NCI-H226 (cell line): Measurements from ENCODE around the gene BLZF1.
A peak's percentile ranks its signal among the peaks of the same experiment; 100 is the strongest.
"Not testable (repeated sequence)": the region's sequence is repeated elsewhere in the genome, so short reads cannot be mapped to it uniquely, and the experiment has no call there.

Source experiments
- DNase-seq: peaks from one replicate; pipeline ENCODE4 v3.0.0-alpha.2; 2015

BLZF1 gene

GRCh38 chr1:169367686-169368405, at the start of gene BLZF1, which contains the start of gene NME7:
Gene BLZF1 (plus strand): TSS chr1:169368195. CDS start chr1:169369523, 1,328 bp downstream.
Gene NME7 (minus strand): TSS chr1:169367797. CDS start chr1:169367710, 87 bp downstream.
- peak; percentile 98 for DNase-seq

DNA sequence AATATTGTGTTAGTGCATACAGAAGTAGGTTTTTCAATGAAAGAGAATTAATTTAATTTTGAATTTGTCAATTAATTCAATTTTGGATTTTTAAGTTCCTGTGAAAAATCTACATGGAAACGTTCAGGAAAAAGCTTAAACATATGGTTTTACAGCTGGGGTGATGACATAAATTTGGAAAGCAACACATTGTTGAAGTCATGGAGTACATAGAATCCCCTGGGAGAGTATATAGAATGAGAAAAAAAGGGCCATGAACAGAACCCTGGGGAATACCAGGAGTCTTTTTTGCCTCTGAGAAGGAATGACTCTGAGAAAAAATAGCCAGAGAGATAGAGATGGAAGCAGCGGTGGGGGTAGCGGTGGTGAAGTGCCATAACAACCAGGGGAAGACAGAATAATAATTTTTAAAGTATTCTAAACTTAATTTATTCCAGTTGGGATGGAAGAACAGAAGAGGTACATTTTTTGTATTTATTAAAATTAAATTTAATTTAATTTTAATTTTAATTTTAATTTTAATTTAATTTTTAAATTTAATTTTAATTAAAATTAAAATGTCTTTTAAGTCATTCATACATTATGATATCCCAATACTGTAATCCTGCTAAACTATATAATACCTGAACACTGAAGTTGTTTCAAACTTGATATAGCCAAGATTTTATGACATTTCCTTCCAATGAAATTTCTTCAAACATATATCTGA, 49.3 kb upstream of the BLZF1 start:
- DNase-seq = no peak

DNA sequence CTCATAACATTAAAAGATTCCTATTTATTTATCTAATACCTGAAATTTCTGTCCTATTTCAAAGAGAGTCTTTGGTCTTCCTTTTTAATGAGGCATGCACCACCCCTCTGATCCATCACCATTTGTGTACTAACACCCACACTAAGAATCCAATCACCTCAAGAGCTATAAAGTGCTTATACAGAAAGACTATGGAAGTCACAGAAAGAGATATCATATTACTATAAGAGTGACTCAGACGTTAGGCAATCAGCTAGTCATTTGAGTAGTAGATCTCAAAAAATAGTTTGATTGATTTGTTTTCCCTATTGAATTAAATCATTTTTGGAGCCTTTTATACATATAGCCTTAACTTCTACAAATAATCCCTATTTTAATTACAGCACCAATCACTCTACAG, 46.5 kb upstream of the BLZF1 start:
- peak; percentile 44 for DNase-seq

GRCh38 chr1:169322138-169322537, 45.9 kb upstream of the BLZF1 start:
- DNase-seq = no peak

DNA sequence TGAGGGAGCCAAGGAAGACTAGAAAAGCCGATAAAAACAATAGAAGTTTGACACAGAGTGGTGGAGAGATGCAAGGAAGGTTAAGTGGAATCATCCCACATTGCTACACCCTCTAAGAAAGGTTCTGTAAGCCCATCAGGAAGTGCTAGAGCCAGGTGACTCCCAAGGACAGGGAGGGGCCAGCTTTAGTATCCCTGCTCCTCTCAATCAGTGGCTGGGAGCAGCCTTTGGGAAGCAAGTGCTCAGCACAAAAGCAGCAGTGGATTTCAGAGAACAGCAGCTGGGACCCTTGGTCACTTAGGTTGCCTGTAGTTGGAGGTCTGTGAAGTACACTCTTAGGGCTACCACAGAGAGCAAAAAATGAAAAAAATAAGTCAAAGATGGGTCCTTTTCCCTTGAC, 42.9 kb upstream of the BLZF1 start:
- no peak for DNase-seq

DNA sequence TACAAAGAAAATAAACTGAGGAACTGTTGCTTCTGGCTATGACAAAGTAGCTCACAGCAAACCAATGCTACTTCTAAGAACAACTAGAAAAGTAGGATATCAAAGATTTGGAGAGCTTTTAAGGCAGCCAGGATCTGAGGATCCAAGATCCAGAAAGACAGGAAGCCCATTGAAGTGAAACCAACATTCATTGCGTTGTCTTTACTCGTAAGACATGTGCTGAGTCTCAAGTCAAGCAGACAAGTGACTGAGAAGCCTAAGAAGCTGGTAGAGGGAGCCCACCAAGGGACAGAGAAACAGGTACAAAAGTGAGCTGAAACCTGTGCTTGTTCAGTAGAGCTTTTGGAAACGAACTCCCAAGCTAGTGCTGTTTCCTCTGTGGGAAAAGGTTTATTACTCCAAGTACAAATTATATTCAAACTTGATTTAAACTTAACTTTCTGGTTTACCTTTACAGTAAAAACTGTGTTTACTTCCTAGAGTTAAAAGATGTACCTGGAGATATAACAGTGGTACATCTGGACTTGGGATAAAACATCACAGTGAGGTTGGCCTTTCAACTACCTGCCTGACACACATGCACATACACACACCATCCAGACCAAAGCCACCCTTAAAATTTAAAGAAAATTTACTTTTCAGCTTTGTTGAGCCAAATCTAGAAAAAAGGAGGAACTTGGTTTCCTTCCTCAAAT, 41.6 kb upstream of the BLZF1 start:
- no peak for DNase-seq

DNA sequence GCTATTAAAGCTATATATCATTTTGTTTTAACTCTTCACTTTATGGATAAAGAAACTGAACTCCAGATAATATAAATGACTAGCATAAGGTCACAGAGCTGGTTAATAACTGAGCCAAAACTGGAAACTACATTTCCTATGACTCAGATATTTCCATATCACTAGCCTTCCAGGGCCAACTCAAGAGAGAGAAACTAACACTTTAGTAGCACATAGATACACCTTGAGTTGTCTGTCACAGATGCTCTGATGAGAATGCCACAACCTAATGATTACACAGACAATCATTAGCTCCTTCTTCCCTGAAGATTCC, 41.1 kb upstream of the BLZF1 start:
- peak; percentile 46 for DNase-seq

DNA sequence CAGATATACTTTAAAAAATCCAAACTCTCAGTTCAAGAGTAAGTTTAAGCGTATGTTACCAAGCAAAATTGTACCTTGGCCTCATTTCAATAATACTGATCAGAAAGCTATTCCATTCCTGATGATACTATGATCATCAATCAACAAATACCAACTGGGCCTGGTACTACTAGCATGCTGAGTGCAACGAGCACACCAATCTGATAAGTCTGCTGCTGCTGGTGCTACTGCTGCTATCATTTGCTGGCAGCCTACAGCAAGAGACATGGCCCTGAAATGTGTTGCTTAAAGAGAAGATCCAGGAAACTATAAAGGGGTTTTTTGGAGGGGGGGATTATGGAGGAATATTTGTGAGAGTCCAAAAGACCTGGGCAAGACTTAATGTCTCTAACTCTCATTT, 40.1 kb upstream of the BLZF1 start:
- DNase-seq = no peak

DNA sequence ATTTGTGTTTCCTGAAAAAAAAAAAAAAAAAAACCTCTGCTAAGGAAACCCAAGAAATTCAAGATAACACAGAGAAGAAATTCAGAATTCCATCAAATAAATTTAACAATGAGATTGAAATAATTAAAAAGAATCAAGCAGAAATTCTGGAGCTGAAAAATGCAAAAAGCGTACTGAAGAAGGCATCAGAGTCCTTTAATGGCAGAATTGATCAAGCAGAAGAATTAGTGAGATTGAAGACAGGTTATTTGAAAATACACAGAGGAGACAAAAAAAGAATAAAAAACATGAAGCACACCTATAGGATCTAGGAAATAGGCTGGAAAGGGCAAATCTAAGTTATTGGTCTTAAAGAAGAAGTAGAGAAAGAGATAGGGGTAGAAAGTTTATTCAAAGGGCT, 38.6 kb upstream of the BLZF1 start:
- DNase-seq = no peak

GRCh38 chr1:169330927-169331326, 37.1 kb upstream of the BLZF1 start:
- DNase-seq = no peak

GRCh38 chr1:169334727-169335126, 33.3 kb upstream of the BLZF1 start:
- DNase-seq = not testable (repeated sequence)

- DNase-seq = not testable (repeated sequence)
Observed at GRCh38 chr1:169336947-169337715, 30.9 kb upstream of the BLZF1 start.

DNA sequence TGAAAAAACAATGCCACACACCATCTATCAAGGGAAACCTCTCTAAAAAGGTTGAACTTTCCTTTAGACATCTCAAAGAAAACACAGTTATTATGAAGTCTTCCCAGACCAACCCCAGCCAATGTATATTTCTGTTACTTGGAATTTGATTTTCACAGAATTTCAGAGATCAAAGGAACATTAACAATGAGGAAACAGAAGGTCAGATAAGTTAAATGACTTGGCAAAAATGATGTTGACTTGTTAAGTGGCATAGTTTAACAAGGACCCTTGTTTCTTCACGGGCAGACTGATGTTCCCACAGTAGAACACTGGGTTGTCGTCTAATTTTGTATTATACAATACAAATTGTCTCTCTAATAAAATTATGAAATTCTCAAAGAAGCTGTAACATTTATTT, 29.4 kb upstream of the BLZF1 start:
- DNase-seq = no peak

DNA sequence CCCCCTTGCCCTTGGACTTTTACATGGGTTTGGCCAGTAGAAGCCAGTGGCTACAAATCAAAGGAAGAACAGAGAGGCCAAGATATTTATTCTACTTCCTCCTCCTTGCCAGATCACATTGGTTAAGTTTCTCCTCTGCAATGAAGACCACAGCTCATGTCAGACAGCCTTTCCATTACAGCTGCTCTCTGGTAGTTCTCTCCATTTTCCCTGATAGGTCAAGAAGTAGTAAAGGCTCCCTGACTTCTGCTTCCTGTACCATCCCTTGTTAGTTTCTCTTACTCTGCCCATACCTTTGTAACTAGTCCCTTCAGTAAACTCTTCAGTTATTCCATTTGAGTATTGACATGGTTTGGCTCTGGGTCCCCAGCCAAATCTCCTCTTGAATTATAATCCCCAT, 28.2 kb upstream of the BLZF1 start:
- DNase-seq = no peak

- no peak for DNase-seq
Observed at GRCh38 chr1:169340882-169341281, 27.1 kb upstream of the BLZF1 start.

DNA sequence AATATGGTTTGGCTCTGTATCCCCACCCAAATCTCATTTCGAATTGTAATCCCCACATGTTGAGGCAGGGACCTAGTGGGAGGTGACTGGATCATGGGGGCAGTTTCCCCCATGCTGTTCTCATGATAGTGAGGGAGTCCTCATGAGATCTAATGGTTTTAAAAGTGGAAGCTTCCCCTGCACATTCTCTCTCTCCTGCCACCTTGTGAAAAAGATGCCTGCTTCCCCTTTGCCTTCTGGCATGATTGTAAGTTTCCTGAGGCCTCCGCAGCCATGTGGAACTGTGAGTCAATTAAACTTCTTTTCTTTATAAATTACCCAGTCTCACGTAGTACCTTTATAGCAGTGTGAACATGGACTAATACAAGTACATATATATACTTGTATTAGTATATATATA, 25.9 kb upstream of the BLZF1 start:
- not testable (repeated sequence) for DNase-seq

DNA sequence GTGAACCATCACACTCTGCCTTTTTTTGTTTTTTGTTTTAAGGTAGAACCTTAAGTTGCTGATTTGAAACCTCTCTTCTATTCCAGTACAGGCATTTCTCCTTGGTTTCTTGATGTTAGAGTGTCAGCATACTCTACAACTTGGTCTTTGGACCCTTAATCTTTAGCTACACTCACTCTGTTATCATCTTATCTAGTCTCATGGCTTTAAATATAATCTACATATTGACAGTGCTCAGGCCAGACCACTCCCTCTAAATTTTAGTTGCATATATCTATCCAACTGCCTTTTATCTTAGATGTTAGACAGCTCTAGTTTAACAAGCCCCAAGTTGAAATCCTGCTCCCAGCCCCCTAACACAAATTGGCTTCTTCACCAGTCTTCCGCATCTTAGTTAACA, 22.5 kb upstream of the BLZF1 start:
- DNase-seq = no peak

DNA sequence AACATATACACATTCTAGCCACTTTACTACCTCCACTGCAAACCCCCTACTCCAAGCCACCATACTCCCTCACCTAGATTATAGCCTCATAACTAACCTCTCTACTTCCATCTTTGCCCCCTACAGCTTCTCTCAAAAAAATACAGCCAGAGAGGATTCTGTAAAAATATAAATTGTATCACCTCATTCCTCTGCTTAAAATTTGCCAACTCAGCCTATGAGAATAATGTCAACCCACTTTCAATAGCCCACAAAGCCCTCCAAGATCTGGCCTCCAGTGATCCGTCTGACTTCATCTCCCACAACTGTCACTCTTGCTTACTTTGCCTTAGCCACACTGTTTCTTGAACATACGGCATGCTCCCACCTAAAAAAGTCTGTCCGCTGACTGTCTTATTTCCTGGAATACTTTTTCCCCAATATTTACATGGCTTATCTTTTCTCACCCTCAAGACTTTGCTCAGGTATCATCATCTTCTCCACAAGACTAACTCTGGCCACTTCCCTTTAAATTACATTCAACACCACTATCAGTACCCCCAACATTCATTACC, 21.9 kb upstream of the BLZF1 start:
- DNase-seq = no peak

DNA sequence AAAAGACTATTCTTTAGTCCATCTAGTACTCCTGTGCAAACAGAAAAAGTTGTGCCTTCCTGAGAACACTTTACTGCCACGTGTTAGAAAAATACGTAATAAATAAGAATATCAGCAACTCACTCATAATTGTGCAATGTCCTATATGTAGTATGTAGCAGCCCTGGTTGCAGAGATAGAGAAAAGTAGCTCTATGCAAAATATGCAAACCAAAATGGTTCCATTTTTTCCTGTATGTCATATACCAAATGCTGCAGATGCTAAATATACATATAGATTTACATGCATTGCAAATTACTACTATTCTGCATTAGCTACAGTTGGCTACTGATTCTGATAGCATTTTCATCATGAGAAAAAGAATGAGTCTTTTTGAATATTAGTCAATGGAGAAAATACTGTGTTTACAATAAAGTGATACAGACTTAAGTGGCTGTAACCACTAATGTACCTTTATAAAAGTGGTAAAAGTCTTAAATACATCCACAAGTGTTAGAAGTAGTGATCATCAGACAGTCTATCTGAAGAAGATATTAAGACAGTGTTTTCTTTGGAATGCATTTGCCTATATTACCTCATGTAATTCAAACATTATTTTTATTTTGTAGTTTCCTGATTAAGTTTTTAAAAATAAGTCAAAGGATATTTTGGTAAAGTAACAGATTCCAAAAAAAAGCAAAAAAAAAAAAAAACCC, 20.2 kb upstream of the BLZF1 start:
- no peak for DNase-seq

GRCh38 chr1:169348383-169349036, 19.5 kb upstream of the BLZF1 start:
- DNase-seq = no peak

GRCh38 chr1:169360415-169360814, 7.6 kb upstream of the BLZF1 start:
- no peak for DNase-seq

- no peak for DNase-seq
Observed at GRCh38 chr1:169361281-169361680, 6.7 kb upstream of the BLZF1 start.
